Kidney glomerular epithelial cell (primary cell): ENCODE measurements around the gene WDR73.
"Not testable (repeated sequence)": the region's sequence is repeated elsewhere in the genome, so short reads cannot be mapped to it uniquely, and the experiment has no call there.

Experiments used
- DNase-seq: peaks from one replicate; lab custom pipeline; 2025; lab: John Stamatoyannopoulos, UW

Gene WDR73

DNA sequence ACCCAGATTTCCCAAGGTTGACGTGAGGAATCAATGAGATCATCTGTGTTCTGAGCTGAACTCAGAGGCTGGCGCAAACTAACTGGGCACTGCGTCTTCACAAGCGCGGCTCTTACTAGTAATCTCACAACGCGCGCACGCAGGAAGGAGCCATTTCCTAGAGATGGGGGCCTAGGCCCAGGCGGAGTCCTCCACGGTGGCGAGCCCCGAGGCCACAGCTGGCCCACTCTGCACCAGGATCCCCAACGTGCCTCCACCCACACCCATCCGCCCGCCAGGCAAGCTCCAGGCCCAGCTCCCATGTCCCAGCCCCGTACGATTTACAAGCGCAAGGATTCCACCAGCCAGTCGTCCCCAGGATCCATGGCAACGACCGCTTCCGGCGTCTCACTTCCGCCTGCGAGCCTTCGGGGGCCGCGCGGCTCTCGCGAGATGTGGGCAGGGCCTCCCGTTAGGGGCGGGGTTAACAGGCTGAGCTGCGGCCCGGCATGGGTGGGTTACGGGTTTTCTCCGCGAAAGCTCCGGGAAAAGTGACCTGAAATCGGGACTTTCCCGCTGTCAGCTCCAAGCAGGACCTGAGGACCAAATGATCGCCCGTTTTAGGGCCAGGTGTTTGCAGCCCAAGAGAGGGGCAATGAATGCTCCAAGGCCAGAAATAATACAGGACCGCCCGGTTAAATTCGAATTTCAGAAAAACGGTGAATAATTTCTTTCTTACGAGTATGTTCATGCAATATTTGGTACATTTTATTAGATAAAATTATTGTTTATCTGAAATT is at the start of gene WDR73:
TSS of gene WDR73 (minus strand) at position 374 of the 779 bp plus-strand sequence. CDS start at position 365, 9 bp downstream.
- peak; percentile 79 for DNase-seq

DNA sequence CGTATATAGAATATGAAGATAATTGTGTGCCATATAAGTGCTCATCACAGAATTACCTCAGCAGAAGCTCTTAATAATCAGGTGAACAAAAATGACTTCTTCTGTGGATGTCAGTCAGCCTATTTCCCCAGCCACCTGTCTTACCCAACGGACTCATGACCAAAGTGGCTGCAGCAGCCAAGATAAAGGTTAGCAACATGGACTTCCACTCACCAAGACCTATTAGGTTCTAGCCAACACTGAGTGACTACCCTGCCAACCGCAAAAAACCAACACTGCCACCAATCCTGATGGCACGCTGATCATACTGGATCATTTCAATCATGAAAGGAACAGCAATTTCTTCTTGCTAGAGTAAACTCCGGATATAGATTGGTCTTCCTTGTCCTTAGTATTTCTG is 49.7 kb upstream of the WDR73 start:
- no peak for DNase-seq

DNA sequence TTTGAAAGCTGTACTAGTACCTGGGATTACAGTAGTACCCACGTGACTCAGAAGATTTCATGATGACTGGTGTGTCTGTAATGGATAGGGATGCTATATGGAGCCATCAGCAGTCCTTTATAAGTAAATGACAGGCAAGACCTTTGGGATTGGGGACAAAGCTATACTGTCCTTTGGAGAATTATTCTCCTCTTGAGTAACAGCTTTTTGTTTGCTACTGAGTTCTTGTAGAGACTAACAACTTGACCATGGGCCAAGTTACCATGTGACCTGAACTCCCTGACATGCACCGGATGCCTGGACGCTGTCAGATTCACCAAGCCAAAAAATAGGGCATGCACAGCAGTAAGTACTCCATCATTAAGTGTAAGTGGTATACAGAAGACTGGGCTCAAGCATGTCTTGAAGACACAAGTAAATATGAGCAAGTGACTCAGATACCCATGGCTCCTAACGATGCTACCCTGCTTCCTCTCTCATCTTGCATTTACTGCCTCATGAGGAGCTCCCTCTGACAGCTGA is 48.9 kb upstream of the WDR73 start:
- DNase-seq: no peak

DNA sequence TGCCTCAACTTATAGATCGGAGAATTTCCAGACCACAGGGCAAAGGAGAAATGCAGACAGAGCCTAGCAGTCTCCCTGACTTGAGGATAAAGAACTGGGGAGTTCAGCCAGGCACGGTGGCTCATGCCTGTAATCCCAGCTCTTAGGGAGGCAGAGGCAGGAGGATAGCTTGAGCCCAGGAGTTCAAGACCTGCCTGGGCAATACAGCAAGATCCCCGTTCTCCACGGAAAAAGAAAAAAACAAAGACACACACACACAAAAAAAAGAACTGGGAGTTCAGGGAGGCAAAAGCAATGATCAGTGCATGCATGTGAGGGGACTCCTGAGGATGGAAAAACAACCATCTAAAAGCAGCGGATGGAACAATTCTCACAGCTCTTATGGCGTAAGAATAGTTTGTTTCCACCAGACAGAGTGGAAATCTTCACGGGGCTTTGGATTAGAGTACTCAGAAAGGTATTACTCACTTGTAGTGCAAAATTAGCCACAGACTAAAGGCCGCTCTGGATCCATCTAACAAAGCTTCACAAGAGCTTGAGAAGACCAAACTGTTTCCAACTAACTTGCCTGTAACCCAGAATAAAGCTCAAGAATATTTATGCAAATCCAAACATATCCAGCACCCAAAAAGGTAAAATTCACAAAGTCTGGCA is 45.6 kb upstream of the WDR73 start:
- DNase-seq: no peak

DNA sequence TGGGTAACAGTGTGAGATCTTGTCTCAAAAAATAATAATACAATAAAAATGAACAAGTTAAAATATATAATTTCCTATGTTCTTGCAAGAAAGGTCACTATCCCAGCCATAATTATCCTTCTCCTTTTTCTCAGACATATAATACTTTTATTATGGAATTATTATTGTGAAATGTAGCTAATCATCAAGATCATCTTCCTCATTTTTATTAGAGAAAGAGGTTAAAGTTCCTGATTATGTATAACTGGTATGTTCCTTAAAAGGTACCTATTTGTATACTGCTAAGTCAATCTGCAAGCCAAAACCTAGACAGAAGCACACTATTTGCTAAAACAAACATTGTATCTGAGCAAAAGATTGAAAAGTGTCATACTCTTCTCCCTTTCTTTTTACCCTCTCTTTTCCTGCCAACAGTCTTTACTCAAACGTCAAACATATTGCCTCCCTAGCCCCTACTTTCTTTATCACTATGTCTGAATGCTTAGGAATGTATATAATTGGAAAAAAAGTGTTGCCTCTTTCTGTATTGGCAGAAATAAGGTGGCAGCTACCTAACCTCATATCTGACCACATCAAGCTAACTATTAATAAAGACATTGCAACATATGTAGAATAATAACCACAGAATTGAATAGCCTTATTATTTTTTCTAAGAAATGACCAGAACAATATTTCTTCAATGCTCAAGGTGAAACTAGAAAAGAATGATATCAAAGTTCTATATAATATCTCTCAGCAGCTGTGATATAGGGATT is 43.3 kb upstream of the WDR73 start:
- no peak for DNase-seq

GRCh38 chr15:84696757-84697156 is 42.7 kb upstream of the WDR73 start:
- DNase-seq: no peak

GRCh38 chr15:84690342-84690741 is 36.3 kb upstream of the WDR73 start:
- DNase-seq: no peak

DNA sequence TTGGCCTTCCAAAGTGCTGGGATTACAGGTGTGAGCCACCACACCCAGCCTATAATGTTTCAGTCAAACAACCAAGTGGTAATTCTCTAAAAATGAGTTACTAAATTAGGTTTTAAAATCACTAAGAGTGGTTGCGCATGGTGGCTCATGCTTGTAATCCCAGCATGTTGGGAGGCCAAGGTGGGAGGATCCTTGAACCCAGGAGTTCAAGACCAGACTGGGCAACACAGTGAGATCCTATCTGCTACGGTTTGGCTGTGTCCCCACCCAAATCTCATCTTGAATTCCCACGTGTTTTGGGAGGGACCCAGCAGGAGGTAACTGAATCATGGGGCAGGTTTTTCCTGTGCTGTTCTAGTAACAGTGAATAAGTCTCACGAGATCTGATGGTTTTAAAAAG is 35.8 kb upstream of the WDR73 start:
- DNase-seq: no peak

DNA sequence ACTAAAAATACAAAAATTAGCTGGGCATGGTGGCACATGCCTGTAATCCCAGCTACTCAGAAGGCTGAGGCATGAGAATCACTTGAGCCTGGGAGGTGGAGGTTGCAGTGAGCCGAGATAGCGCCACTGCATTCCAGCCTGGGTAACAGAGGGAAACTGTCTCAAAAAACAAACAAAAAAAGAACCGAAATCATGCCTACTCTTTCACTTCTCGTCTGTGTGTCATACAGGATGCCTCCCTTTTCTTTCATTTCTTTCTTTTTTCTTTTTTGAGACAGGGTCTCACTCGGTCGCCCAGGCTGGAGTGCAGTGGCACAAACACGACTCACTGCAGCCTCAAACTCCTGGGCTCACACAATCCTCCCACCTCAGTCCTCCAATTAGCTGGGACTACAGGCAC is 32.4 kb upstream of the WDR73 start:
- not testable (repeated sequence) for DNase-seq

DNA sequence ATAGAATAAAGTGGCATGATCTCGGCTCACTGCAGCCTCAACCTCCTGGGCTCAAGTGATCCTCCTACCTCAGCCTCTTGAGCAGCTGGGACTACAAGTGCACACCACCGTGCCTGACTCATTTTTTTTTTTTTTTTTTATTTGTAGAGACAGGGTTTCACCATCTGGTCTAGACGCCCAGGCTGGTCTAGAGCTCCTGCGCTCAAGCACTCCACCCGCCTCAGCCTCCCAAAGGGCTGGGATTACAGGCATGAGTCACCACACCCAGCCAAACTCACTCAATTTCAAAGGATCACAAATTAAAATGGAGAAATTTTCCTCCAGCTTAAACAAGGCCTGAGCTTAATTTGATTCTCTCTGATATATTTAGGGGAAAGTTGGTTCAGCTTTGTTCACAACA is 31.2 kb upstream of the WDR73 start:
- DNase-seq: no peak

DNA sequence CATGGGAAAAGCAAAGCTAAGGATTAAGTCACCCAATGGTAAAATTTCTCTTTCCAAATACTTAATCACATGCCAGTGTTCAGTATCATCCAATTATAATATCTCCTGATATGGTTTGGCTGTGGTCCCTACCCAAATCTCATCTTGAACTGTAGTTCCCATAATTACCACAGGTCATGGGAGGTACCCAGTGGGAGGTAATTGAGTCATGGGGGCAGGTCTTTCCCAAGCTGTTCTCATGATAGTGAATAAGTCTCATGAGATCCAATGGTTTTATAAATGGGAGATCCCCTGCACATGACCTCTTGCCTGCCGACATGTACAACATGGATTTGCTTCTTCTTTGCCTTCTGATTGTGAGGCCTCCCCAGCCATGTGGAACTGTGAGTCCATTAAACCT is 30.0 kb upstream of the WDR73 start:
- peak; percentile 31 for DNase-seq

DNA sequence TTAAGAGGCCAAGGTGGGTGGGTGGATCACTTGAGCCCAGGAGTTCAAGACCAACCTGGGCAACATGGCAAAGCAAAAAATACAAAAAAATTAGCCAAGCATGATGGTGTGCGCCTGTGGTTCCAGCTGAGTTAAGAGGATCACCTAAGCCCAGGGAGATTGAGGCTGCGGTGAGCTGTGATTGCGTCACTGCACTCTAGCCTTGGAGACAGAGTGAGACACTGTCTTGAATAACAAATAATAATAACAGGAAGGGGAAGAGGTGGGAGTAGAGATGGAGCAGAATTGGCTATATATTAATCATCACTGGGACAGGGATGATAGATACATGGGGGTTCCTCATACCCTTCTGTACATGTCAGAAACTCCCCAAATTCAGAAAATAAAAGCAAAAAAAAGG is 27.7 kb upstream of the WDR73 start:
- DNase-seq: peak; percentile 90

GRCh38 chr15:84671211-84671610 is 17.1 kb upstream of the WDR73 start:
- peak; percentile 17 for DNase-seq

DNA sequence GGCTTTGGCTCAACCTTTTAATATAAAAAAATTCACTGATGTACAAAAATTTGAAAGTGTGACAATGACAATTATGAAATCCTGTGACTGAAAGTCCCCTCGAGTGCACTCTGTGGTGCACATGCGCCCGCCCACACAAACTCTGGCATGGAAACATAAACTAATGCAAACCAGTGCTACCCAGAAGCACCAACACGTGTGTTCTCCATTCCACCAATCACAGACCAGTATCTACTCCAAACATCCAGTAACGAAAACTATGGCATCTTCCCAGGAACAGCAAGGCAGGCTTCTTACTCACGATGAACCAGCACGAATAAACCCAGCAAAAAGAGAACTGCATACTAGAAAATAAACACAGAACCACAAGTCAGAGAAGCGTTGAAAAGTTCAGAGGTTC is 15.6 kb upstream of the WDR73 start:
- no peak for DNase-seq

DNA sequence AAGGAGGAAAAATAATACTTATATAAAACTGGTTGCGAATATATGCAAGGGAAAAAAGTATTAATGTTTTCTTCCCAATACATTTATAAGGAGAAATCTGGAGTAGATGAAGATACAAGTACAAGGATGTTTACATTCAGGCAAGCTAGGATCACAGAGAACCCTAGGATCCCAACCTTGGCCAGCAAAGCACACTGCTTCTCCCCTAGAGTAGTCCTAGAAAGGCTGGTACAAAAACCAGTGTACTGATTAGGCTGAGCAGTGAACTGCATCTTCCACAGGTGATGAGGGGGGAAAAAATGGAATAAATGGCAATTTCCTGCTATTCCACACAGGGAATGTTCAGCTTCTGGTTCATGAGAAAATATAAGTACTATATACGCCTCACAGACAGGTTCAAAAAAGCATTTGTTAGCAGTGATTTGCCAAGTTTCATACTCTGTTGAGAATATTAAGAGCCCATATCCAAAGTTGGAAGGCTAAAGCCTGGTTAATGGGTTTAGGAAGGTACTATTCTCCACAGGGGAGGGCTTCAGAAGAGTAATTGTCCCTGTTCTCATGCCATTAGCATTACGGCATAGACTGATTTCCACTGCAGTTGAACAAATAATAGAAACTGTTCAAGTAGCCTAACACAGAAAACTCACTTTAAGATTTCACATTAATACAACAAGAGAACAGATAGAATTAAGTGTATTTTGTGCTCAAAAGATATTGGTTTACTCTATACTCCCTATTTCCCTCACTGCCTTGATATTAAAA is 14.3 kb upstream of the WDR73 start:
- no peak for DNase-seq

DNA sequence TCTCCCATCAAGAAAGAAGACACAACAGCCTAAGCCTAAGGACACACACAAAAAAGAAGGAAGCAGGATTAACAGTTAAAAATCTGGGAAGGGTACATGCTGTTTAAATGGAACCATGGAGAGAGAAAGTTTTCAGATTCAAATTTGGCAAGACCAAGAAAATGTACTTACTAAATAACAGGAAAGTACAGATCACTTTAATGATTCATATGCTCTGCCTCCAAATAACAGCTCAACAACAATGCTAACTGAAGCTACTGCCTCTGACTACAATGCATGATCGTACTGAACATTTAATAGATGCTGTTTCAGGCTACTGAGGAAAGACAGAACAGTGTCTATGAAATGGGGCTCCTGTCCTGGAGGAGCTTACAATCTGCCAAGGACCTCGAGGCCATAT is 12.3 kb upstream of the WDR73 start:
- no peak for DNase-seq

- no peak for DNase-seq
Measured at GRCh38 chr15:84661001-84661400, 6.9 kb upstream of the WDR73 start.

DNA sequence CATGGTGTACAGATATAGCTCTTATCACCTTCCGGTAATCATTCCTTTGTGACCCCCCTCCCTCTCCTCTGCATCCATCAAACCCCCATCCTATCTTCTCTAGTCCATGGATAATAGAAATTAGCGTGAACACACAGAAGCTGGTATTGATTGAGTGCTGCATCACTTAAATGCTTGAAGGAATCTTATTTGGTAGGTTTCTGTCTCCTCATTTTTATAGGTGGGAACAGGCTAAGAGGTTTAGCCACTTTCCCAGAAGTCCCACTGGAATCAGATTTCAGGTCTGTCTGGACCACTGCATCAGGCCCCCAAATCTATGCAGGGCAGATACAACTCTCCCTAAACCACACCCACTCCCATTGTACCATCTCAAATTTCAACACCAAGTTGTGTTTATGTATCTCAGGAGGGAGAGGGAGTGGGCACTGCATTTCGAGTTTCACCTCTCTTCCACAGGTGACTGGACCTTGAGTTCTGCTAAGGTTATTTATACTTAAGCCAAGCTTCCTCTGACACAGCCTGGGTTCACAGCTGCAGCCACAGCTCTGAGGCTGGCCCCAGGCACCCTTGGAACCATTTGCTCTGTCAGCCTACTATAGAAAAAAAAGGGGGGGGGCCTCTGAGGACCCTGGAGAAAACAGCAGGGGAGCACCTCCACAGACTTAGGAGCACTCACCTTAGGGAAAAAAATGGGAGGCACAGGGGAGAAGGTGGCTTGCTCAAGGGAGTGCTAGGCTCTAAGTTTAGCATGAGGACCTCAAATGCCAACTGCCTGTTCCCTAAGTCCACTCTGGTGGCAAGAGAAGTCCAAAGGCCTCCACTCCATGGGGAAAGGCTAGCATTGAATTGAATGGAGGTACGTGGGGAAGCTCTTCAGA is 6.1 kb upstream of the WDR73 start:
- no peak for DNase-seq

DNA sequence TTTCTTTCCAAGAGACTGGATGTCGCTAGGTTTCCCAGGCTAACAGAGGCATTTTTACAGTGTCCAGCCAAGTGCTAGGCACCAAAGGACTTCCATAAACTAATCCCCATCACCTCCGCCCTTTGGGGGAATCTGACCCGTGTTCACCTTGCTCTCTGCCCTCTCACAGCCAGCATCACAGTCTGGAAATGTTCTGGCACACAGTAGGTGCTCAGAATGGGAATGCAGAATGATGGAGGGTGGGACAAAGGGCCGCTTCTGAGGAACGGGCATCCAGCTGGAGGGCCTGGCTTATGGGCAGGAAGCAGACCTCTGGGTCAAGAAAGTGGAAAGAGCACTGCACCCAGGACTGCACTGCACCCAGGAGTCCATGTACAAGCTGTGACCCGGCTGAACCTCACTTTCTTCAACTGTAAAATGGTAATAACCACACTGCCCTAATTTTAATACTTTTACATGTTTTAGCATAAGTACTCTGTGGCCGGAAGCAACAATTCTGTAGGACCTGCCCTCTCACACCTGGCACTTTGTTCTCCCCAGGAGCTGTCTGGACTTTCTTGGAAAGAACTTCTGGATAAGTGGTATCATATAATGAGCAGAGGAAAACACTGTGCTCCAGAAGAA is 4.8 kb upstream of the WDR73 start:
- no peak for DNase-seq

- peak; percentile 64 for DNase-seq
Measured at GRCh38 chr15:84658080-84658787, 4.2 kb upstream of the WDR73 start, which contains the start of gene NMB. Gene NMB (minus strand): TSS chr15:84658199. CDS start chr15:84658152, 47 bp downstream.
